ENCODE data around the gene OSBPL2.

DNA sequence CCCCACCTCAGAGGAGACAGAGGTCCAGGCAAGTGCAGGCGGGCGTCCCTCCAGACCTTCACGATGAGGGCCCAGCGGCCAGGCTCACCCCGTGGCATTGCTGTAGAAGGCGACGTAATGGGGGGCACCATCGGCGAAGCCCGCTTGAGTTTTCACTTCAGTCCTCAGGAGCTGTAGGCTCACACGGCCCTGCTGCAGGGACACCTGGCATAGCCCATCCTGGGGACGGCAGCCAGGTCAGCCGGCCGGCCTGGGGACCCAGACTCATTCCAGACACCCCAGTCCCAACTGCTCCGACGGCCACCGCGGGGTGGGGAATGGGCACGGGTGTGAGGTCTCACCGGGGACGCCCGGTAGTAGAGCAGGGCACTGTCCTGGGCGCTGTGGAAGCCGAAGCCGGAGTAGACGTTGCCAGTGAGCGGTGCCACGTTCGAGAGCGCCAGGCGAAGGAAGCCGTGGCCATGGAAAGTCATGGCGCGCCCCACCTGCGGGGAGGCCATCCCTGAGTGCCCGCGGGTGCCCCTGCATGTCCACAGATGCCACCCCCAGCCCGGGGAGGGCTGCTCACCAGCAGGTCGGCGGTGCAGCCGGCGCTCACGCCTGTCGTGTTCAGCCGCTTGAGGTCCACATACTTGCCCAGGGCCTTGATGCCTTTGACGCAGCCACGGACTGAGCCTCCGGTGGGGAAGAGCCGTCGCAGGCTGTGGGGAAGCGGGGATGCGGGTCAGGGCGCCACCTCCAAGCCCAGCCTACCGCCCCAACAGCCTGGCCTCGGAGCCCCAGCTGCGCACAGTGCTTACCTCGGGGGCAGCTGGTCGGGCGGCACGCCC, 73.7 kb downstream of the OSBPL2 start:
- TF ChIP-seq, protein P1, sequence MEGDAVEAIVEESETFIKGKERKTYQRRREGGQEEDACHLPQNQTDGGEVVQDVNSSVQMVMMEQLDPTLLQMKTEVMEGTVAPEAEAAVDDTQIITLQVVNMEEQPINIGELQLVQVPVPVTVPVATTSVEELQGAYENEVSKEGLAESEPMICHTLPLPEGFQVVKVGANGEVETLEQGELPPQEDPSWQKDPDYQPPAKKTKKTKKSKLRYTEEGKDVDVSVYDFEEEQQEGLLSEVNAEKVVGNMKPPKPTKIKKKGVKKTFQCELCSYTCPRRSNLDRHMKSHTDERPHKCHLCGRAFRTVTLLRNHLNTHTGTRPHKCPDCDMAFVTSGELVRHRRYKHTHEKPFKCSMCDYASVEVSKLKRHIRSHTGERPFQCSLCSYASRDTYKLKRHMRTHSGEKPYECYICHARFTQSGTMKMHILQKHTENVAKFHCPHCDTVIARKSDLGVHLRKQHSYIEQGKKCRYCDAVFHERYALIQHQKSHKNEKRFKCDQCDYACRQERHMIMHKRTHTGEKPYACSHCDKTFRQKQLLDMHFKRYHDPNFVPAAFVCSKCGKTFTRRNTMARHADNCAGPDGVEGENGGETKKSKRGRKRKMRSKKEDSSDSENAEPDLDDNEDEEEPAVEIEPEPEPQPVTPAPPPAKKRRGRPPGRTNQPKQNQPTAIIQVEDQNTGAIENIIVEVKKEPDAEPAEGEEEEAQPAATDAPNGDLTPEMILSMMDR (IDR thresholded peaks at IDR 0.05): no peak
- TF ChIP-seq POLR2A (IDR thresholded peaks at IDR 0.05): no peak

Data from esophagus squamous epithelium (tissue), 4 donors.